Coronary artery (tissue), 2 donors: ENCODE data around the gene TRIM40.
"Not testable (repeated sequence)": the region's sequence is repeated elsewhere in the genome, so short reads cannot be mapped to it uniquely, and the experiment has no call there.

Source experiments
- DNase-seq: peaks from one replicate; pipeline ENCODE4 v3.0.0-alpha.2; 2017; ENCODE audit warnings: low spot score
- H3K27ac ChIP-seq, 2 donors: fragments of 200-600 bp; sonication (generic); one replicate each; pipeline ENCODE4 v1.5.1; 2016 to 2019
- H3K4me3 ChIP-seq: fragments of 200-600 bp; sonication (generic); 2 replicates; pipeline ENCODE4 v1.5.1; 2016; ENCODE audit warnings: mild to moderate bottlenecking, moderate library complexity
- CTCF ChIP-seq: fragments of 200-600 bp; sonication (generic); IDR thresholded peaks from one replicate; pipeline ENCODE4 v1.5.1; 2019; ENCODE audit warnings: antibody characterized with exemption

TRIM40 gene

GRCh38 chr6:30130179-30130679, 5.7 kb upstream of the TRIM40 start:
- Histone ChIP-seq H3K4me3 (no peak overlapping the region), H3K27ac (no peak overlapping the region)
- TF ChIP-seq CTCF: no peak
- no peak for DNase-seq

GRCh38 chr6:30130887-30131862, 4.8 kb upstream of the TRIM40 start:
- no peak overlapping the region for H3K4me3 ChIP-seq
- H3K27ac ChIP-seq: no peak overlapping the region
- peak; percentile 83 for TF ChIP-seq CTCF
- no peak for DNase-seq

GRCh38 chr6:30131947-30132497, 3.9 kb upstream of the TRIM40 start:
- DNase-seq: no peak
- no peak overlapping the region for H3K4me3 ChIP-seq
- H3K27ac ChIP-seq: no peak overlapping the region
- TF ChIP-seq CTCF: no peak

- Histone ChIP-seq H3K27ac (no peak overlapping the region), H3K4me3 (no peak overlapping the region)
- no peak for TF ChIP-seq CTCF
- no peak for DNase-seq
Measured at GRCh38 chr6:30135147-30135546, 793 bp upstream of the TRIM40 start.

- no peak for DNase-seq
- TF ChIP-seq CTCF: no peak
- H3K27ac ChIP-seq: no peak overlapping the region
- no peak overlapping the region for H3K4me3 ChIP-seq
Measured at GRCh38 chr6:30136570-30137286, 788 bp downstream of the TRIM40 start.

GRCh38 chr6:30140240-30140639, 4.3 kb downstream of the TRIM40 start:
- not testable (repeated sequence) for H3K27ac ChIP-seq, DNase-seq, H3K4me3 ChIP-seq

- TF ChIP-seq CTCF: no peak
- H3K27ac ChIP-seq: no peak overlapping the region
Measured at GRCh38 chr6:30142665-30143064, 6.7 kb downstream of the TRIM40 start.

More at GRCh38 chr6:30142665-30143064, 6.7 kb downstream of the TRIM40 start:
- DNase-seq: no peak
- no peak overlapping the region for H3K4me3 ChIP-seq
